ENCODE measurements around the gene GNE.

The GNE gene

GRCh38 chr9:36190388-36191289, 67.6 kb downstream of the GNE start, which contains the start of gene CLTA (continued):
- TF ChIP-seq ZNF529 (tag by site-specific recombination; IDR thresholded peaks at IDR 0.05; ENCODE audit: insufficient replicate concordance) (no peak), ZNF658 (tag by site-specific recombination; IDR thresholded peaks at IDR 0.05) (no peak), ZNF549 (tag by site-specific recombination; IDR thresholded peaks at IDR 0.05) (no peak), ZNF580 (tag by site-specific recombination; IDR thresholded peaks at IDR 0.05) (peak; percentile 99), ZNF629 (tag by site-specific recombination; IDR thresholded peaks at IDR 0.05) (peak; percentile 30; the same call in 1 of the 2 replicates), MZF1 (tag by site-specific recombination; IDR thresholded peaks at IDR 0.05; ENCODE audit: borderline replicate concordance) (no peak), ZNF391 (tag by site-specific recombination; IDR thresholded peaks at IDR 0.05; ENCODE audit: borderline replicate concordance, low read depth) (no peak), ZNF433 (tag by site-specific recombination; IDR thresholded peaks at IDR 0.05; ENCODE audit: low read depth) (no peak), ZNF202 (tag by site-specific recombination; IDR thresholded peaks at IDR 0.05; ENCODE audit: borderline replicate concordance) (no peak), ZNF426 (tag by site-specific recombination; IDR thresholded peaks at IDR 0.05) (no peak), OVOL3 (tag by site-specific recombination; IDR thresholded peaks at IDR 0.05) (no peak), ZNF596 (tag by site-specific recombination; IDR thresholded peaks at IDR 0.05) (no peak), ZNF16 (tag by site-specific recombination; IDR thresholded peaks at IDR 0.05; ENCODE audit: low read depth) (no peak), WT1 (tag by site-specific recombination; IDR thresholded peaks at IDR 0.05) (peak; percentile 68; the same call in 1 of the 2 replicates), ZNF398 (tag by site-specific recombination; IDR thresholded peaks at IDR 0.05) (peak; percentile 54), ZNF544 (tag by site-specific recombination; IDR thresholded peaks at IDR 0.05) (no peak), SETDB1 (IDR thresholded peaks at IDR 0.05; ENCODE audit: insufficient read length, low read length) (no peak), ZNF248 (tag by site-specific recombination; IDR thresholded peaks at IDR 0.05) (no peak), ZBTB26 (tag by site-specific recombination; optimal IDR thresholded peaks at IDR 0.05) (peak; percentile 44), ZNF18 (tag by site-specific recombination; IDR thresholded peaks at IDR 0.05) (no peak), ZBTB11 (tag by site-specific recombination; conservative IDR thresholded peaks at IDR 0.05; ENCODE audit: low read depth) (peak; percentile 93), GFI1B (tag by site-specific recombination; IDR thresholded peaks at IDR 0.05) (no peak), ZNF518A (tag by site-specific recombination; conservative IDR thresholded peaks at IDR 0.05; ENCODE audit: low read depth) (peak; percentile 46; the same call in 1 of the 2 replicates), ZBTB8A (tag by site-specific recombination; IDR thresholded peaks at IDR 0.05) (no peak), RBAK (tag by site-specific recombination; IDR thresholded peaks at IDR 0.05) (no peak)
